PFSK-1 (cell line): ENCODE results near the gene RAB8A.

Experiments used
- POLR2AphosphoS5 ChIP-seq: IDR thresholded peaks from 2 replicates; pipeline ENCODE4 v1.6.1; 2012; ENCODE audit warnings: low read depth, mild to moderate bottlenecking, control low read depth, low read length, moderate library complexity
- TAF1 ChIP-seq: IDR thresholded peaks from 2 replicates; pipeline ENCODE4 v1.6.1; 2012; ENCODE audit warnings: low read length, control low read depth, borderline replicate concordance; ENCODE audit not compliant: insufficient read depth

DNA sequence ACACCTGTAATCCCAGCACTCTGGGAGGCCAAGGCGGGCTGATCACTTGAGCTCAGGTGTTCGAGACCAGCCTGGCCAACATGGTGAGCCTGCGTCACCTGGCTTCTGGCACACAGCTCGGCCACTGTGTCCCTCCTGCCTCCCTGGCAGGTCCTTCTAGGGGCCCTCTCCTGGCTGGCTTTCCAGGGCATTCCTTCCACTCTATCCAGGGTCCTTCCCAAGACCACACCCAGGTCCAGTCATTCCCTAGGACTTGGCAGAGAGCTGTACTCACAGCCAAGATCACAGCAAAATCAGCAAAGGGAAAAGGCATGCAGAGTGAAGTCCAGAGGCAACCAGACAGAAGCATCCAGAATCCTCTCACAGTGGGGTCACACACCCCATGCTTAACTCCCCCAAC lies 22.1 kb downstream of the RAB8A start:
- TF ChIP-seq TAF1 (no peak), POLR2AphosphoS5 (no peak)
